GM10266 (cell line): ENCODE measurements around the gene MATN1.

Source experiments
- DNase-seq: peaks from one replicate; pipeline ENCODE4 v3.0.0; 2012; ENCODE audit errors: extremely low spot score
- CTCF ChIP-seq: IDR thresholded peaks from 2 replicates; pipeline ENCODE4 v1.5.1; 2012; ENCODE audit warnings: mild to moderate bottlenecking, low read depth; ENCODE audit not compliant: control insufficient read depth, insufficient read depth; ENCODE audit errors: missing control alignments

The MATN1 gene

GRCh38 chr1:30731806-30732276, 8.5 kb upstream of the MATN1 start:
- no peak for TF ChIP-seq CTCF
- no peak for DNase-seq

GRCh38 chr1:30731109-30731805, 7.9 kb upstream of the MATN1 start:
- no peak for DNase-seq
- no peak for TF ChIP-seq CTCF

- DNase-seq = no peak
- no peak for TF ChIP-seq CTCF
These were observed 7.1 kb upstream of the MATN1 start for GRCh38 chr1:30730346-30731108.

GRCh38 chr1:30729901-30730300, 6.5 kb upstream of the MATN1 start:
- DNase-seq = no peak
- TF ChIP-seq CTCF = no peak

- DNase-seq = peak; percentile 37
- TF ChIP-seq CTCF = no peak
These were observed 5.7 kb upstream of the MATN1 start for GRCh38 chr1:30728832-30729638.

GRCh38 chr1:30728340-30728739, 5.0 kb upstream of the MATN1 start:
- no peak for TF ChIP-seq CTCF

GRCh38 chr1:30727824-30728223, 4.4 kb upstream of the MATN1 start:
- no peak for TF ChIP-seq CTCF
- DNase-seq = no peak

More at GRCh38 chr1:30728340-30728739, 5.0 kb upstream of the MATN1 start:
- no peak for DNase-seq
